Measurements from ENCODE around the gene GPS2.

DNA sequence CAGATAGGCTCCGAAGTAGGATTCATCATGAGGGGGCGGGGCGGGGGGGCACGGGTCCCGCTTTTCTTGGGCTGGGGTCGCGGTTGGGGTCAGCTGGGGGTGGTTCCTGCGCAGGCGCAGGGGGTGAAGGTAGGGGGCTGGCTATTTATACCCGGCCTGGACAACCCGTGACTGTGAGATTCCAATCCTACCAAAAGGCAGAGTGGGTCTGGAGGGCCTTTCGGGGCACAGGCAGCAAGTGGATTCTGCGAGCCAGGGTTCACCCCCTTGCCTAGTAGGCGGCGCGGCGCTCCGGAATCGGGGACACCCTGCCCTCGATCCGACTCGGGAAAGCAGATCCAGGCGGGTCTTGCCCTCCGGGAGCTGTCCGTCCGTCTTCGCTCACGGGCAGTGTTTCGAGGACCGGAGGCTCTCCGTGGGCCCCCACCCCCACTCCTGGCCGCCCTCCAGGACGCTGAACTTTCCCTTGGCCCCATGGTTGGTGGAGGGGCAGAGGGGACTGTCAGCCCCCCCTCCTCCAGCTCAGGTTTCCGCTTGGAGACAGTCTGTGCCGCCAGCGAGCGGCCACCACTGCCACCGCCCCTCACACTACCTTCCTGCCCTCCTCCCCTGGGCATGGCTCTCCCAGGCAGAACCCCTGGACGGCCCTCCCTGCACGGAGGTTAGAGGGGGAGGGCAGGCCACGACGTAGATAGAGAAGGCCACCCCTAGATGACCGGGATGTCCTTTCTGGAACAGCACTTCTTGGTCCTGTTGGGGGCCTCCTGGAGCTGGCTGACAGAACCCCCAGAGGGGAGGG lies 33.0 kb downstream of the GPS2 start:
- TF ChIP-seq EZH2 (IDR thresholded peaks at IDR 0.05) = no peak
- TF ChIP-seq, protein P1, sequence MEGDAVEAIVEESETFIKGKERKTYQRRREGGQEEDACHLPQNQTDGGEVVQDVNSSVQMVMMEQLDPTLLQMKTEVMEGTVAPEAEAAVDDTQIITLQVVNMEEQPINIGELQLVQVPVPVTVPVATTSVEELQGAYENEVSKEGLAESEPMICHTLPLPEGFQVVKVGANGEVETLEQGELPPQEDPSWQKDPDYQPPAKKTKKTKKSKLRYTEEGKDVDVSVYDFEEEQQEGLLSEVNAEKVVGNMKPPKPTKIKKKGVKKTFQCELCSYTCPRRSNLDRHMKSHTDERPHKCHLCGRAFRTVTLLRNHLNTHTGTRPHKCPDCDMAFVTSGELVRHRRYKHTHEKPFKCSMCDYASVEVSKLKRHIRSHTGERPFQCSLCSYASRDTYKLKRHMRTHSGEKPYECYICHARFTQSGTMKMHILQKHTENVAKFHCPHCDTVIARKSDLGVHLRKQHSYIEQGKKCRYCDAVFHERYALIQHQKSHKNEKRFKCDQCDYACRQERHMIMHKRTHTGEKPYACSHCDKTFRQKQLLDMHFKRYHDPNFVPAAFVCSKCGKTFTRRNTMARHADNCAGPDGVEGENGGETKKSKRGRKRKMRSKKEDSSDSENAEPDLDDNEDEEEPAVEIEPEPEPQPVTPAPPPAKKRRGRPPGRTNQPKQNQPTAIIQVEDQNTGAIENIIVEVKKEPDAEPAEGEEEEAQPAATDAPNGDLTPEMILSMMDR (IDR thresholded peaks at IDR 0.05) = no peak
- TF ChIP-seq EZH2phosphoT487 (IDR thresholded peaks at IDR 0.05) = peak; percentile 19
